ENCODE data around the gene CD274.

CD274 gene

DNA sequence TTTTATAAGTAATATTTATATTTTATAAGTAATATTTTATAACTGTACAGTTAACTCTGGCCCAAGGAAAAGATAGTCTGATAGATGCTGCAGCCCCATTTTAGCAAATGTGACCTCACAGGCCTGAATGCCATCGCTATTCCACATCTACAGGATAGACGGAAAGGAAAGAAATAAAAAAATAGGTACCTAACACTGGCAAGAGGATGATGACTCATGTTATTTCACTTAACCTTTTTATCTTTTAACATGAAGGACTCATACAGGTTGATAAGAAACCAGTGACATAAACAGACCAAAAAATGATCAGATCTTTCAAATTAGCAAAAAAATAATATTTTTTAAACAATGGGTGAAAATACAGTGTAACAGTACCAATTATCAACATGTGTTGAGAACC is 2.7 kb downstream of the CD274 start:
- TF ChIP-seq, protein P1, sequence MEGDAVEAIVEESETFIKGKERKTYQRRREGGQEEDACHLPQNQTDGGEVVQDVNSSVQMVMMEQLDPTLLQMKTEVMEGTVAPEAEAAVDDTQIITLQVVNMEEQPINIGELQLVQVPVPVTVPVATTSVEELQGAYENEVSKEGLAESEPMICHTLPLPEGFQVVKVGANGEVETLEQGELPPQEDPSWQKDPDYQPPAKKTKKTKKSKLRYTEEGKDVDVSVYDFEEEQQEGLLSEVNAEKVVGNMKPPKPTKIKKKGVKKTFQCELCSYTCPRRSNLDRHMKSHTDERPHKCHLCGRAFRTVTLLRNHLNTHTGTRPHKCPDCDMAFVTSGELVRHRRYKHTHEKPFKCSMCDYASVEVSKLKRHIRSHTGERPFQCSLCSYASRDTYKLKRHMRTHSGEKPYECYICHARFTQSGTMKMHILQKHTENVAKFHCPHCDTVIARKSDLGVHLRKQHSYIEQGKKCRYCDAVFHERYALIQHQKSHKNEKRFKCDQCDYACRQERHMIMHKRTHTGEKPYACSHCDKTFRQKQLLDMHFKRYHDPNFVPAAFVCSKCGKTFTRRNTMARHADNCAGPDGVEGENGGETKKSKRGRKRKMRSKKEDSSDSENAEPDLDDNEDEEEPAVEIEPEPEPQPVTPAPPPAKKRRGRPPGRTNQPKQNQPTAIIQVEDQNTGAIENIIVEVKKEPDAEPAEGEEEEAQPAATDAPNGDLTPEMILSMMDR (IDR thresholded peaks at IDR 0.05): no peak

DNA sequence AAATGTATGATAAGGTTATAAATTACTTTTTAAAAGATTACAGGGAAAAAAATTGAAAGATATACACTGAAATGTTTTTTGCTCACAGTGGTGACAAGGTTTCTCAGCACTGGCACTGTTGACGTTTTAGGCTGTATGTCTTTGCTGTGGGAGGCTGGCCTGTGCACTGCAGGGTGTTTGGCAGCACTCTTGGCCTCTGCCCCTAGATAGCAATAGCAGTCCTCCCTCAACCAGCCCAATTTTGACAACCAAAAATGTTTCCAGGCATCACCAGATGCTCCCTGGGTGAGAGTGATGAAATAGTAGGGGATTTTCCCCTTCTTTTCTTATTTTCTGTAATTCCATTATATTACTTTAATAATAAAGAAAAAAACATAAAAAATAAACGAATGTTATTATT is 3.3 kb downstream of the CD274 start:
- TF ChIP-seq, protein P1 (IDR thresholded peaks at IDR 0.05): no peak

DNA sequence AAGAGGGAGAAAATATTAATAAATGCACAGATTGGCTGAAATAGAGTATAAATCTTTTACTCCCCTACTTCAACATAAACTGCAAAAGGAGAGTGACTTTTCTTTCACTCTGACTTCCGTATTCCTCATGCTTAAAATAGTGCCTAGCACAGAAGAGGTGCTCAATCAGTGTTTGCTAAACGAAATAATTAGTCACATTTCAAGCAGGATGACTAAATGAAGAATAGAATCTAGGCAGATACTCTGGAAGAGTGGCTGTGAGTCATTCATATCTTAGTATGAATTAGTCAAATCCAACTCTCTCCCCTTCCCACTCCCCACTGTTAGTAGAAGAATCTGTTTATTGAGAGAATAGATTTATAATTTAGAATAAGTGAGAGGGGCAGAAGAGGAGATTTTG is 4.8 kb downstream of the CD274 start:
- TF ChIP-seq, protein P1 (IDR thresholded peaks at IDR 0.05): no peak

DNA sequence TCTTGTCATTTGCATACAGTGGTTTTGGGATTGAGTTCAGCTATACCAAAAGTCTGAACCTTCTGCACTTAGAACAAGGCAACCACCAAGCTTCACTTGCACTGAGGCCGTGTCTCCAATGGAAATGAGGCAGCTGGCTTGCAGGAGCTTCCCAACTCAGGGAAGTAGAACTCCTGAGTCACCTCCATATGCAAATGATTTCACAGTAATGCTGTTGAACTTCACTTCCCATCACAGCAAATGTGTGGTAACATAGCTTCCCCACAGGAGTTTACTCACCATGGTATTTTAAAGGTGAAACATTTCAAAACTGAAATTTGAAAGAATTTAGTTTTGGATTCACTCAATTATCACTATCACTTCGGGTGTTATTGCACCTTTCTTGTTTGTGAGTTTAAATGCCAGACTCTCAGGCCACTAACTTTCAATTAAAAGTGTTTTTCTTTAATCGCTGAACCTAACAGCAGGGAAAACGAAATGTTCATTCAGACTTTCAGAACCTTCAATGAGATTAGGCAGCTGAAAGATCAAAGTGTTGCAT is 9.0 kb downstream of the CD274 start:
- TF ChIP-seq, protein P1 (IDR thresholded peaks at IDR 0.05): no peak

DNA sequence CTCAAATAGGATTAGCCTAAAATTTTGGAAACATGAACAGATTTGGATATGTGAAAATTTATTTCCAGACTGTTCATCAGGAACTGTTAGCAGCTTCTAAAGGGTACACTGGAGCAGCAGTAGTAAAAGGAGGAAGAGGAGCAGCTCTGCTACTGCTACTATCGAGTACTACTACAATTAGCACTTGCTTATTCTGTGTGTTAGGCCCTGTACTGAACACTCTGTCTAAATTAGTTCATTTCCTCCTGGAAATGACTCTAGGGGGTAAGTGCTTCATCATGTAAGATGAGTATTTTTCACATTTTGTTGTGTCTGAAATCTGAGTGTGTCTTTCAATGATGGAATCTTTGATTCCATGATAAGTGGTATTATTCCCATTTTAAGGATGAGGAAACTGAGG is 9.8 kb downstream of the CD274 start:
- TF ChIP-seq, protein P1 (IDR thresholded peaks at IDR 0.05): no peak

DNA sequence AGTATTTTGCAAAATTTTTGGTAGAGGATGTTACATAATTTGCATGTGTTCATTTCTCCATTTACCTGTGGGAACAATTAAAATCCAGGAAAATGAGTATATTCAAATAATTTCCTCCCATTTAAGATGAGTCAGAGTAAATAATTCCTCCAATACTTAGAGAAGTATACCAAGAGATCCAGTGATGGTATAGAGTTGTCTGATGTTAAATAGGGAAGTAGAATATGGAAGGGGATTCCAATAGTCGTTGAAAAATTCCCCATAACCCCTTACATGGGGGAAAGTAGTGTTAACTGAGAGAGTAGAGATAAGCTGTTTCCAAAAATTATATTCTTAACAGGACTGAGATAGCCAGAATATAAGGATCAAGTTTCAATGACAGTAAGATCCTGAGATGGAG is 15.7 kb downstream of the CD274 start:
- TF ChIP-seq, protein P1 (IDR thresholded peaks at IDR 0.05): no peak

DNA sequence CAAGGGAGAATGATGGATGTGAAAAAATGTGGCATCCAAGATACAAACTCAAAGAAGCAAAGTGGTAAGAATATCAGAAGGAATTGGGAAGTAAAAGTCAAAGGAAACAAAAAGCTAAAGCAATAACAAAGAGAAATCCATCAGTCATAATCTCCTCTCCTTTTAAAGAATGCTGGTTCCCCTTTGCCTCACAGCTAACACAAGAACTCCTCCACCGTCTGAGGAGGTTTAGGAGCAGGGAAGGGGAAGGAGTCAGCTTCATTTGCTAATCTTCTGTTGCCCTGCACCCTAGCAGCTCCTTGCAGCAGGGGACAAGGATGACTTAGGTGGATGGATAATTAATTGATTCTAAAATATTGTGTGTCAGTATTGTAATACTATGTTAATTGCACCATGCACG is 16.4 kb downstream of the CD274 start:
- TF ChIP-seq, protein P1 (IDR thresholded peaks at IDR 0.05): no peak

DNA sequence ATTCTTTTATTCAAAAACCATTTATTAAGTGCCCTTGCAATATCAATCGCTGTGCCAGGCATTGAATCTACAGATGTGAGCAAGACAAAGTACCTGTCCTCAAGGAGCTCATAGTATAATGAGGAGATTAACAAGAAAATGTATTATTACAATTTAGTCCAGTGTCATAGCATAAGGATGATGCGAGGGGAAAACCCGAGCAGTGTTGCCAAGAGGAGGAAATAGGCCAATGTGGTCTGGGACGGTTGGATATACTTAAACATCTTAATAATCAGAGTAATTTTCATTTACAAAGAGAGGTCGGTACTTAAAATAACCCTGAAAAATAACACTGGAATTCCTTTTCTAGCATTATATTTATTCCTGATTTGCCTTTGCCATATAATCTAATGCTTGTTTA is 18.5 kb downstream of the CD274 start:
- TF ChIP-seq, protein P1 (IDR thresholded peaks at IDR 0.05): no peak
